Stimulated activated naive CD8-positive, alpha-beta T cell treated with anti-CD3 and anti-CD28 coated beads, Interleukin-15, Interleukin-2, amounts not matched to agents 100 U/mL and 50 U/mL, for 24 hours (primary cell): ENCODE results near the gene IGSF9B.
A peak's percentile ranks its signal among the peaks of the same experiment; 100 is the strongest.

Experiments
- ATAC-seq: fragments of 150-1000 bp; cut with Tn5 transposase; one replicate; pipeline ENCODE4 v1.10.0; 2021
- DNase-seq: peaks from one replicate; pipeline ENCODE4 v3.0.0; 2021

Gene IGSF9B

GRCh38 chr11:133921026-133921425 is 35.7 kb downstream of the IGSF9B start:
- DNase-seq = no peak
- ATAC-seq = no peak

- DNase-seq (no peak), ATAC-seq (no peak)
Observed at GRCh38 chr11:133920109-133920990, 36.4 kb downstream of the IGSF9B start.

- ATAC-seq = peak; percentile 10
Observed at GRCh38 chr11:133919330-133920108, 37.2 kb downstream of the IGSF9B start.

GRCh38 chr11:133918608-133919260 is 38.0 kb downstream of the IGSF9B start:
- ATAC-seq (no peak), DNase-seq (no peak)

More at GRCh38 chr11:133919330-133920108, 37.2 kb downstream of the IGSF9B start:
- DNase-seq = no peak

GRCh38 chr11:133917921-133918607 is 38.7 kb downstream of the IGSF9B start:
- DNase-seq = no peak
- no peak for ATAC-seq

- ATAC-seq = no peak
Observed at GRCh38 chr11:133916784-133917440, 39.9 kb downstream of the IGSF9B start.

GRCh38 chr11:133913761-133914160 is 43.0 kb downstream of the IGSF9B start:
- DNase-seq (no peak), ATAC-seq (no peak)

More at GRCh38 chr11:133916784-133917440, 39.9 kb downstream of the IGSF9B start:
- no peak for DNase-seq

- DNase-seq (no peak), ATAC-seq (no peak)
Observed at GRCh38 chr11:133911171-133911570, 45.6 kb downstream of the IGSF9B start.

- no peak for DNase-seq
- no peak for ATAC-seq
Observed at GRCh38 chr11:133910101-133910500, 46.7 kb downstream of the IGSF9B start.

GRCh38 chr11:133908827-133909226 is 47.9 kb downstream of the IGSF9B start:
- DNase-seq (no peak), ATAC-seq (no peak)

GRCh38 chr11:133907841-133908241 is 48.9 kb downstream of the IGSF9B start:
- DNase-seq (no peak), ATAC-seq (no peak)

GRCh38 chr11:133907216-133907615 is 49.6 kb downstream of the IGSF9B start:
- ATAC-seq = no peak
- DNase-seq = no peak

GRCh38 chr11:133906746-133907145 is 50.0 kb downstream of the IGSF9B start:
- no peak for ATAC-seq
- DNase-seq = no peak

- no peak for ATAC-seq
- DNase-seq = no peak
Observed at GRCh38 chr11:133906241-133906640, 50.5 kb downstream of the IGSF9B start.

GRCh38 chr11:133905677-133906156 is 51.1 kb downstream of the IGSF9B start:
- no peak for ATAC-seq
- no peak for DNase-seq

- no peak for DNase-seq
- no peak for ATAC-seq
Observed at GRCh38 chr11:133904818-133905515, 51.8 kb downstream of the IGSF9B start.

- DNase-seq (no peak), ATAC-seq (no peak)
Observed at GRCh38 chr11:133903875-133904817, 52.6 kb downstream of the IGSF9B start.

GRCh38 chr11:133903056-133903455 is 53.7 kb downstream of the IGSF9B start:
- DNase-seq (no peak), ATAC-seq (no peak)

- DNase-seq = no peak
- no peak for ATAC-seq
Observed at GRCh38 chr11:133902506-133902905, 54.3 kb downstream of the IGSF9B start.

GRCh38 chr11:133901999-133902398 is 54.8 kb downstream of the IGSF9B start:
- DNase-seq = no peak
- no peak for ATAC-seq
